NCI-H460 (cell line): ENCODE data around the gene THADA. TPM values are rescaled to one million over a fixed set of nuclear protein-coding genes. Genes with fewer than 3 reads are reported as not detected.
"Not testable (repeated sequence)": the region's sequence is repeated elsewhere in the genome, so short reads cannot be mapped to it uniquely, and the experiment has no call there.

Source experiments
- DNase-seq: peaks from one replicate; pipeline ENCODE4 v3.0.0-alpha.2; 2016; ENCODE audit warnings: low read depth; ENCODE audit errors: extremely low read depth
- total RNA-seq: library from RNA; depleted of rRNA; stranded (reverse); fragments of >200 nt; shearing (Covaris generic); gene quantifications from 2 replicates; pipeline ENCODE4 v1.2.3, GENCODE V29; 2014

Gene THADA
- total RNA-seq, 1 experiment from 2014 or later: 27.9 TPM

- DNase-seq: not testable (repeated sequence)
Measured at GRCh38 chr2:43548381-43548780, 47.5 kb downstream of the THADA start.

GRCh38 chr2:43542285-43542933 is 53.4 kb downstream of the THADA start:
- DNase-seq: peak; percentile 28

- DNase-seq: no peak
Measured at GRCh38 chr2:43541165-43541564, 54.7 kb downstream of the THADA start.

GRCh38 chr2:43540021-43540779 is 55.6 kb downstream of the THADA start:
- DNase-seq: no peak

GRCh38 chr2:43539436-43539835 is 56.4 kb downstream of the THADA start:
- DNase-seq: no peak

- no peak for DNase-seq
Measured at GRCh38 chr2:43538034-43538670, 57.7 kb downstream of the THADA start.

GRCh38 chr2:43537137-43537536 is 58.7 kb downstream of the THADA start:
- no peak for DNase-seq

GRCh38 chr2:43534569-43534968 is 61.3 kb downstream of the THADA start:
- no peak for DNase-seq

GRCh38 chr2:43532572-43532971 is 63.3 kb downstream of the THADA start:
- DNase-seq: not testable (repeated sequence)

GRCh38 chr2:43531251-43531650 is 64.6 kb downstream of the THADA start:
- DNase-seq: no peak

- no peak for DNase-seq
Measured at GRCh38 chr2:43526994-43527393, 68.8 kb downstream of the THADA start.

- DNase-seq: no peak
Measured at GRCh38 chr2:43525506-43525905, 70.3 kb downstream of the THADA start.

GRCh38 chr2:43524177-43524965 is 71.5 kb downstream of the THADA start:
- DNase-seq: no peak

GRCh38 chr2:43522177-43522576 is 73.7 kb downstream of the THADA start:
- DNase-seq: no peak

- no peak for DNase-seq
Measured at GRCh38 chr2:43521568-43521967, 74.3 kb downstream of the THADA start.

GRCh38 chr2:43520919-43521318 is 74.9 kb downstream of the THADA start:
- DNase-seq: no peak

- DNase-seq: no peak
Measured at GRCh38 chr2:43519643-43520221, 76.1 kb downstream of the THADA start.

- DNase-seq: no peak
Measured at GRCh38 chr2:43518718-43519117, 77.1 kb downstream of the THADA start.

- DNase-seq: no peak
Measured at GRCh38 chr2:43518181-43518580, 77.7 kb downstream of the THADA start.

- DNase-seq: no peak
Measured at GRCh38 chr2:43515807-43516497, 79.9 kb downstream of the THADA start.
